CD4-positive, alpha-beta T cell (primary cell): ENCODE data around the gene BMP10. TPM values are rescaled to one million over a fixed set of nuclear protein-coding genes. Genes with fewer than 3 reads are reported as not detected.

ENCODE experiments used
- ATAC-seq: fragments of 200-7000 bp; cut with Tn5 transposase; one replicate; pipeline ENCODE4 v1.10.0; 2022; ENCODE audit warnings: mild to moderate bottlenecking; ENCODE audit not compliant: poor library complexity
- CTCF ChIA-PET: fragments of 350-600 bp; sonication (Branson Sonifier 250); formaldehyde crosslinking; loops from one replicate; lab custom pipeline; 2021; ENCODE audit warnings: antibody characterized with exemption, inconsistent platforms; lab: Charles Lee
- POLR2A ChIA-PET: fragments of 350-600 bp; sonication (Branson Sonifier 250); formaldehyde crosslinking; loops from one replicate; lab custom pipeline; 2021; ENCODE audit warnings: antibody characterized with exemption, inconsistent platforms; lab: Charles Lee
- DNase-seq, 14 experiments: peaks; one replicate each; pipeline ENCODE4 v3.0.0-alpha.2; 2013 to 2020; ENCODE audit warnings: mixed read lengths in 2 of 14
- H3K27ac ChIP-seq, 2 donors: one replicate each; pipeline versions ENCODE4 v1.5.1 to v1.7.0; 2013; ENCODE audit warnings: low read length in 2 of 2, low read depth in 1 of 2, mild to moderate bottlenecking in 1 of 2
- H3K27me3 ChIP-seq, 2 experiments: 1 replicate in 1 of 2; 2 replicates in 1 of 2; pipeline versions ENCODE4 v1.6.1 to v1.7.0; 2013; ENCODE audit warnings: low read length in 2 of 2, control low read depth in 1 of 2, mild to moderate bottlenecking in 1 of 2, moderate library complexity in 1 of 2; ENCODE audit not compliant: insufficient read depth in 2 of 2, control insufficient read depth in 1 of 2
- H3K36me3 ChIP-seq: one replicate; pipeline ENCODE4 v1.6.1; 2013; ENCODE audit warnings: low read length, control low read depth; ENCODE audit not compliant: insufficient read depth
- H3K4me1 ChIP-seq: one replicate; pipeline ENCODE4 v1.6.1; 2013; ENCODE audit warnings: low read length, control low read depth; ENCODE audit not compliant: insufficient read depth
- H3K4me3 ChIP-seq: one replicate; pipeline ENCODE4 v1.5.1; 2013; ENCODE audit warnings: mild to moderate bottlenecking, low read length, moderate library complexity
- H3K9me3 ChIP-seq, 2 experiments: 1 replicate in 1 of 2; 2 replicates in 1 of 2; pipeline versions ENCODE4 v1.6.1 to v1.7.0; 2013; ENCODE audit warnings: low read length in 2 of 2, mild to moderate bottlenecking in 2 of 2, control low read depth in 1 of 2, moderate library complexity in 1 of 2; ENCODE audit not compliant: control insufficient read depth in 1 of 2, insufficient read depth in 1 of 2
- H3K27ac Mint-ChIP-seq: one replicate; pipeline ENCODE4 v1.8.0; 2020; ENCODE audit warnings: mixed read lengths
- H3K27me3 Mint-ChIP-seq: one replicate; pipeline ENCODE4 v1.8.0; 2021; ENCODE audit warnings: mixed read lengths
- H3K36me3 Mint-ChIP-seq: one replicate; pipeline ENCODE4 v1.8.0; 2021; ENCODE audit warnings: low read depth, mixed read lengths
- H3K4me1 Mint-ChIP-seq: one replicate; pipeline ENCODE4 v1.8.0; 2021; ENCODE audit warnings: low read depth, mixed read lengths
- H3K4me3 Mint-ChIP-seq: one replicate; pipeline ENCODE4 v1.8.0; 2020; ENCODE audit warnings: mild to moderate bottlenecking, mixed read lengths
- H3K9me3 Mint-ChIP-seq: one replicate; pipeline ENCODE4 v1.8.0; 2020; ENCODE audit warnings: mixed read lengths
- intact Hi-C, 2 experiments: fragments of 100-400 bp; cut with DNase I in 1 of 2; cut with micrococcal nuclease in 1 of 2; formaldehyde crosslinking; loops; one replicate each; pipeline versions ENCODE4 v1.15.1 to v1.9.0; 2023 to 2025; cut with DNase I, micrococcal nuclease
- total RNA-seq, 174 experiments: library from RNA in 2 of 174; stranded (reverse) in 2 of 174; gene quantifications; one replicate each; pipeline ENCODE4 v1.2.3 and lab custom pipeline; 2021 to 2026
- TF ChIP-seq, protein P1 (sequence below): fragments of 200-600 bp; IDR thresholded peaks from one replicate; pipeline ENCODE4 v1.8.0; 2022; ENCODE audit warnings: antibody characterized with exemption, mild to moderate bottlenecking

Gene BMP10
- total RNA-seq, 2 experiments from 2014 or later: not detected

DNA sequence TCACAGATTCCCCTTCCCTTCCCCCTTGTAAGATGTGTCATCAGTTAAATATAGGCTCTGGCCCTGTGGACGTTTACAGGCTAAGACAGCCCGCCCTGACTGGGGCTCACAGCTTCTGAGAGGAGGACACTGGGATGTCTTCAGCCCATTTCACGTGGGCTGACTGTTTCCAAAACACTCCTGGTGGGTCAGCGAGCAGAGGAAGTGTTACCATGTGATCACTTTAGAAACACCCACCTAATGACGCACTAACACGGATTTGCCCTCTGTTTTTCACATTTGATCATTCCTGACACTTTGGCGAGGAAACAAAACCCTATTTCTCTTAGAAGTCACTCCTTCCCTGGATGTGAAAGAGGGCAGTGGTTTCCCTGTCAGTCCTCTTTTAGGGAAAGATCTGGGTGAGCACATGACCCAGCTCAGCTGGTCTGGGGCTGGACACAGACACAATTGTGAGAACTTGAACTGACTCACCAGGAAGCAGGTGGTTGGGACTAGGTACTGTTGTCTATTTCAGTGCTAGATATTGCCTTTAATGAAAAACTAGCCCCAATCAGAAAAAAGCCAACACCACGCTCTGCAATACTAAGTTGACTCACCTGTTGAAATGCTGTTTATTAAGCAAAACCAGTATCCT lies 38.8 kb downstream of the BMP10 start:
- H3K4me1 Mint-ChIP-seq: peaks cover 79% of the 10 kb centered on the region
- peak overlapping the region in 1 of 2 donors; percentile 28 for H3K27ac ChIP-seq
- no peaks in the 10 kb centered on the region for H3K27me3 ChIP-seq
- H3K9me3 ChIP-seq: no peaks in the 10 kb centered on the region
- H3K4me3 ChIP-seq: no peak overlapping the region
- peak overlapping the region; percentile 46 for H3K4me3 Mint-ChIP-seq
- H3K27ac Mint-ChIP-seq: peak overlapping the region; percentile 87
- H3K36me3 ChIP-seq: peaks cover 3% of the 10 kb centered on the region
- ATAC-seq (peak; percentile 22), DNase-seq (peak in 7 of 14 experiments; percentile 13 to 79 (median 23))
- H3K36me3 Mint-ChIP-seq: peaks cover 13% of the 10 kb centered on the region
- ChIA-PET POLR2A (interaction anchor here (0.8 kb wide), 1 partner anchor 65 kb away, joined by 3 read pairs; no protein-coding TSS in a partner anchor), CTCF (interaction anchor here (1.5 kb wide), 1 partner anchor 81 kb away, joined by 4 read pairs; no protein-coding TSS in a partner anchor)
- intact Hi-C loops: no loop called here
- H3K9me3 Mint-ChIP-seq: no peaks in the 10 kb centered on the region
- H3K4me1 ChIP-seq: peaks cover 60% of the 10 kb centered on the region
- H3K27me3 Mint-ChIP-seq: no peaks in the 10 kb centered on the region
- TF ChIP-seq, protein P1, sequence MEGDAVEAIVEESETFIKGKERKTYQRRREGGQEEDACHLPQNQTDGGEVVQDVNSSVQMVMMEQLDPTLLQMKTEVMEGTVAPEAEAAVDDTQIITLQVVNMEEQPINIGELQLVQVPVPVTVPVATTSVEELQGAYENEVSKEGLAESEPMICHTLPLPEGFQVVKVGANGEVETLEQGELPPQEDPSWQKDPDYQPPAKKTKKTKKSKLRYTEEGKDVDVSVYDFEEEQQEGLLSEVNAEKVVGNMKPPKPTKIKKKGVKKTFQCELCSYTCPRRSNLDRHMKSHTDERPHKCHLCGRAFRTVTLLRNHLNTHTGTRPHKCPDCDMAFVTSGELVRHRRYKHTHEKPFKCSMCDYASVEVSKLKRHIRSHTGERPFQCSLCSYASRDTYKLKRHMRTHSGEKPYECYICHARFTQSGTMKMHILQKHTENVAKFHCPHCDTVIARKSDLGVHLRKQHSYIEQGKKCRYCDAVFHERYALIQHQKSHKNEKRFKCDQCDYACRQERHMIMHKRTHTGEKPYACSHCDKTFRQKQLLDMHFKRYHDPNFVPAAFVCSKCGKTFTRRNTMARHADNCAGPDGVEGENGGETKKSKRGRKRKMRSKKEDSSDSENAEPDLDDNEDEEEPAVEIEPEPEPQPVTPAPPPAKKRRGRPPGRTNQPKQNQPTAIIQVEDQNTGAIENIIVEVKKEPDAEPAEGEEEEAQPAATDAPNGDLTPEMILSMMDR: no peak

DNA sequence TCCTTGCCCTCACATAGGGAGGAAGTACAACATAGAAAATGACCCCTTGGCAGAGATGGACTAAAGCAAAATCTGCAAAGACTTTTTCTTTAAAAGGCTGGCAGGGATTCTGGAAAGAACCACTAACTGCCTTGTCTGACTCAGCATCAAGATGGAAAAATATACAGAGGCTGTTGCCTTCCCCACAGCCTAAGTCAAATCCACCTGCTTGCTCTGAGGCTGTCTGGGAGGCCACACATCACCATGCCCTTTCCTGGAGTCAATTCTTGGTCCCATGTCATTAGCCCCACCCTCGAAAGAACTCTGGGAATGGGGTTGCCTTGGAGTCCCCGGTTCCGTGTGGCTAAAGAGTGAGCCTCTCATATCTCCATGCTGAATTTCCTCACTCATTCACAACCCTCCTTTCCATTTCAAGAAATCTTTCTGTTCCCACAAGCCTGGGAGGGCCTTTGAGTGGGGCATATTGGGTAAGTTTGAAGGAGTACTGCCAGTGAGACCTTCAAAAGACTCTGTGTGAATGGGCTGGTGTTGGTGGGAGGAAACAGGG lies 39.4 kb downstream of the BMP10 start:
- peak overlapping the region; percentile 46 for H3K4me3 Mint-ChIP-seq
- no peak for ATAC-seq
- intact Hi-C loops: no loop called here
- peak in 2 of 14 experiments; percentile 18 to 23 for DNase-seq
- ChIA-PET CTCF (interaction anchor here (1.5 kb wide), 1 partner anchor 80 kb away, joined by 4 read pairs; no protein-coding TSS in a partner anchor), POLR2A (no interaction called here)
- peaks cover 54% of the 10 kb centered on the region for H3K4me1 ChIP-seq
- no peaks in the 10 kb centered on the region for H3K27me3 ChIP-seq
- H3K9me3 Mint-ChIP-seq: no peaks in the 10 kb centered on the region
- H3K36me3 Mint-ChIP-seq: peaks cover 18% of the 10 kb centered on the region
- H3K27ac ChIP-seq: peak overlapping the region in 1 of 2 donors; percentile 28
- TF ChIP-seq, protein P1: no peak
- no peaks in the 10 kb centered on the region for H3K9me3 ChIP-seq
- H3K4me1 Mint-ChIP-seq: peaks cover 76% of the 10 kb centered on the region
- peaks cover 6% of the 10 kb centered on the region for H3K36me3 ChIP-seq
- H3K27me3 Mint-ChIP-seq: no peaks in the 10 kb centered on the region
- peak overlapping the region; percentile 87 for H3K27ac Mint-ChIP-seq
- H3K4me3 ChIP-seq: no peak overlapping the region

DNA sequence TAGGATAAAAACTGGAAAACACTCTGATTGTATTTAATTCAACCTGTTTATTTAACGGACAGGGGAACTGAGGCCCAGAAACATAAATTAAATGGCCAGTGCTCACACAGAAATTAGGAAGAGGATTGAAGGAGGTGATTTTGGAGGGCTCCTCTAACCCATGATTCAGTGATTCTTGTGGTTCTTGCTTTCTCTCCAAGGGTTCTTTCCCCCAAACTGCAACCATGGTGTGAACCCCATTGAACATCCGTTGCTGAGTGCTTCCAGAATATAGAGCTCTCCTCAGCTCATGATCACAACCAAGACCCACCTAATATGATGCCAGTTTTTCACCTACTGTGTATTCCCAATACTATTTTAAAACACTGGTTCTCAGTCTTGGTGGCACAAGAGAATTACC lies 41.4 kb downstream of the BMP10 start:
- H3K36me3 ChIP-seq: peaks cover 26% of the 10 kb centered on the region
- no peaks in the 10 kb centered on the region for H3K9me3 ChIP-seq
- H3K27ac ChIP-seq: peak overlapping the region; percentile 69 to 70
- intact Hi-C loops: loop anchor here in 1 of 2 experiments (2.0 kb wide), 1 partner anchor 79 kb away; no protein-coding TSS in a partner anchor
- H3K27me3 Mint-ChIP-seq: no peaks in the 10 kb centered on the region
- H3K27ac Mint-ChIP-seq: peak overlapping the region; percentile 87
- POLR2A ChIA-PET: interaction anchor here (0.9 to 3.7 kb wide), 17 partner anchors 8 to 362 kb away, joined by 3 to 24 read pairs (median 6); partner anchors contain the start of genes APLF and FBXO48
- CTCF ChIA-PET: interaction anchor here (0.9 to 1.8 kb wide), 5 partner anchors 9 to 366 kb away, joined by 3 to 8 read pairs (median 4); partner anchors contain the start of gene ARHGAP25
- H3K4me1 Mint-ChIP-seq: peaks cover 76% of the 10 kb centered on the region
- no peaks in the 10 kb centered on the region for H3K9me3 Mint-ChIP-seq
- H3K4me3 Mint-ChIP-seq: peak overlapping the region; percentile 68
- TF ChIP-seq, protein P1: no peak
- H3K4me3 ChIP-seq: no peak overlapping the region
- ATAC-seq (no peak), DNase-seq (peak in 3 of 14 experiments; percentile 38 to 54 (median 54))
- H3K27me3 ChIP-seq: no peaks in the 10 kb centered on the region
- H3K4me1 ChIP-seq: peaks cover 44% of the 10 kb centered on the region
- H3K36me3 Mint-ChIP-seq: peaks cover 38% of the 10 kb centered on the region
